K562 (cell line): Measurements from ENCODE around the gene SH3BP4. TPM values are rescaled to one million over a fixed set of nuclear protein-coding genes. Genes with fewer than 3 reads are reported as not detected.

Experiments
- ATAC-seq: fragments of 200-7000 bp; cut with Tn5 transposase; 3 replicates; pipeline ENCODE4 v1.9.1; 2020; ENCODE audit warnings: moderate library complexity
- BruUV-seq: library from RNA; stranded (reverse); fragments of 400-500 nt; replicated peaks from 2 replicates; lab custom pipeline; 2021; lab: Mats Ljungman, UMichigan
- CTCF ChIA-PET: fragments of 300-600 bp; formaldehyde crosslinking; extraction: SDS; loops from one replicate; lab custom pipeline; 2021; ENCODE audit warnings: low intra/inter-chr PET ratio; lab: Yijun Ruan, JAX
- POLR2A ChIA-PET: fragments of 300-600, 350-650 bp; sonication (Branson Sonifier 250); formaldehyde crosslinking; extraction: SDS; loops from one replicate; lab custom pipeline; 2021; ENCODE audit warnings: antibody characterized with exemption, inconsistent platforms; lab: Yijun Ruan, JAX
- DNase-seq, 4 experiments: peaks; one replicate each; pipeline versions ENCODE4 v3.0.0 to v3.0.0-alpha.2; 2011 to 2018; ENCODE audit warnings: low spot score in 3 of 4, mixed read lengths in 3 of 4; ENCODE audit errors: extremely low read depth in 1 of 4
- FAIRE-seq: peaks from 2 replicates; lab custom pipeline; 2011; peaks lifted over from hg19 to GRCh38; lab: Jason Lieb, UNC
- H2AFZ ChIP-seq: 2 replicates; pipeline ENCODE4 v1.6.0; 2011; ENCODE audit warnings: low read depth, low read length, control low read depth, inconsistent platforms
- H3K27ac ChIP-seq: fragments of 200-600 bp; 3 replicates; pipeline ENCODE4 v1.8.0; 2011; ENCODE audit warnings: low read depth, mild to moderate bottlenecking, control low read depth, inconsistent platforms, low read length, moderate library complexity, mixed read lengths; ENCODE audit errors: extremely low read depth
- H3K27me3 ChIP-seq, 2 experiments: fragments of 300-600 bp in 1 of 2; 2 replicates in 1 of 2; 3 replicates in 1 of 2; pipeline versions ENCODE4 v1.6.0 to v1.8.0; 2011; ENCODE audit warnings: inconsistent platforms in 2 of 2, low read length in 2 of 2, mild to moderate bottlenecking in 1 of 2, mixed read lengths in 1 of 2, moderate library complexity in 1 of 2; ENCODE audit not compliant: control insufficient read depth in 2 of 2, insufficient read depth in 2 of 2
- H3K36me3 ChIP-seq: fragments of 300-600 bp; 3 replicates; pipeline ENCODE4 v1.8.0; 2011; ENCODE audit warnings: mild to moderate bottlenecking, low read length, inconsistent platforms; ENCODE audit not compliant: control insufficient read depth, insufficient read depth
- H3K4me1 ChIP-seq, 2 experiments: fragments of 200-600 bp in 1 of 2; replicated peaks in 1 of 2; 2 replicates in 1 of 2; 3 replicates in 1 of 2; pipeline versions ENCODE4 v1.5.1 to v1.8.0; 2011; ENCODE audit warnings: inconsistent platforms in 2 of 2, low read length in 2 of 2, mild to moderate bottlenecking in 1 of 2, mixed read lengths in 1 of 2, moderate library complexity in 1 of 2; ENCODE audit not compliant: control insufficient read depth in 2 of 2, insufficient read depth in 2 of 2
- H3K4me2 ChIP-seq: 2 replicates; pipeline ENCODE4 v1.6.1; 2011; ENCODE audit warnings: low read length, control low read depth, inconsistent platforms, mixed read lengths; ENCODE audit not compliant: insufficient read depth
- H3K4me3 ChIP-seq: fragments of 200-600 bp; sonication (generic), shearing (Covaris generic); 2 replicates; pipeline ENCODE4 v1.5.1; 2016; ENCODE audit warnings: control low read depth, inconsistent platforms
- H3K79me2 ChIP-seq: fragments of 200-600 bp; 3 replicates; pipeline ENCODE4 v1.8.0; 2011; ENCODE audit warnings: low read length, inconsistent platforms; ENCODE audit not compliant: control insufficient read depth, insufficient read depth
- H3K9ac ChIP-seq, 2 experiments: 2 replicates each; pipeline versions ENCODE4 v1.6.0 to v1.6.1; 2011; ENCODE audit warnings: low read depth in 2 of 2, low read length in 2 of 2, control low read depth in 1 of 2, inconsistent platforms in 1 of 2, mild to moderate bottlenecking in 1 of 2, mixed read lengths in 1 of 2; ENCODE audit not compliant: insufficient read depth in 1 of 2
- H3K9me1 ChIP-seq: one replicate; pipeline ENCODE4 v1.6.0; 2011; ENCODE audit warnings: inconsistent platforms, mild to moderate bottlenecking, low read length, moderate library complexity; ENCODE audit not compliant: control insufficient read depth, insufficient read depth
- H3K9me3 ChIP-seq: replicated peaks from 2 replicates; pipeline ENCODE4 v1.5.1; 2011; ENCODE audit warnings: low read depth, low read length, inconsistent platforms; ENCODE audit not compliant: control insufficient read depth, insufficient read depth
- H4K20me1 ChIP-seq: replicated peaks from 2 replicates; pipeline ENCODE4 v1.6.1; 2011; ENCODE audit warnings: low read length, inconsistent platforms, mixed read lengths; ENCODE audit not compliant: control insufficient read depth, insufficient read depth
- BRF1 ChIP-seq: IDR thresholded peaks from 3 replicates; pipeline ENCODE4 v1.6.1; 2011; ENCODE audit warnings: borderline replicate concordance, mild to moderate bottlenecking; ENCODE audit not compliant: insufficient read length; ENCODE audit errors: extremely low read depth
- CEBPB ChIP-seq: fragments of 450-650 bp; IDR thresholded peaks from 2 replicates; pipeline ENCODE4 v1.6.1; 2016; ENCODE audit warnings: missing genetic modification characterization, missing compliant biosample characterization
- DIDO1 ChIP-seq: fragments of 450-650 bp; IDR thresholded peaks from 2 replicates; pipeline ENCODE4 v1.6.1; 2016; ENCODE audit warnings: low read depth, missing biosample characterization, missing genetic modification characterization
- DNMT1 ChIP-seq: fragments of 450-650 bp; IDR thresholded peaks from 2 replicates; pipeline ENCODE4 v1.6.1; 2016; ENCODE audit warnings: antibody characterized with exemption, mild to moderate bottlenecking
- FOXM1 ChIP-seq, 2 experiments: fragments of 450-650 bp in 1 of 2; sonication (generic) in 1 of 2; formaldehyde crosslinking in 1 of 2; IDR thresholded peaks; 2 replicates each; pipeline versions ENCODE4 v1.6.1 to v1.9.0; 2017 to 2022; ENCODE audit warnings: low read depth in 2 of 2, mild to moderate bottlenecking in 2 of 2, missing genetic modification reagents in 1 of 2, moderate library complexity in 1 of 2
- IRF1 ChIP-seq: sonication (generic); formaldehyde crosslinking; IDR thresholded peaks from 2 replicates; pipeline ENCODE4 v1.8.0; 2022; ENCODE audit warnings: missing genetic modification reagents, mild to moderate bottlenecking, borderline replicate concordance
- KLF1 ChIP-seq: fragments of 450-650 bp; IDR thresholded peaks from 2 replicates; pipeline ENCODE4 v1.6.1; 2016; ENCODE audit warnings: missing genetic modification characterization, missing compliant biosample characterization
- SLC30A9 ChIP-seq: fragments of 250-450 bp; sonication (Bioruptor Pico); IDR thresholded peaks from 2 replicates; pipeline ENCODE4 v1.8.0; 2022; ENCODE audit warnings: mild to moderate bottlenecking, moderate library complexity
- SREBF1 ChIP-seq: fragments of 150-350 bp; IDR thresholded peaks from 2 replicates; pipeline ENCODE4 v1.6.1; 2014; ENCODE audit warnings: antibody characterized with exemption, low read depth, low read length, borderline replicate concordance
- XRCC4 ChIP-seq: IDR thresholded peaks from one replicate; pipeline ENCODE4 v1.6.1; 2011; ENCODE audit not compliant: insufficient read depth, insufficient read length; ENCODE audit errors: extremely low read depth
- ZNF431 ChIP-seq: sonication (generic); formaldehyde crosslinking; IDR thresholded peaks from 2 replicates; pipeline ENCODE4 v1.8.0; 2022; ENCODE audit warnings: mild to moderate bottlenecking, missing genetic modification reagents
- ZNF668 ChIP-seq: fragments of 250-450 bp; sonication (Bioruptor Pico); IDR thresholded peaks from 2 replicates; pipeline ENCODE4 v1.8.0; 2022; ENCODE audit warnings: mild to moderate bottlenecking, inconsistent platforms
- ZNF77 ChIP-seq: fragments of 250-450 bp; sonication (Bioruptor Pico); IDR thresholded peaks from 2 replicates; pipeline ENCODE4 v1.5.0; 2020
- WGBS: fragments of 100-300 bp; shearing (Covaris generic); methylation state at CpG from one replicate; pipeline ENCODE4 v1.1.6; 2016; ENCODE audit warnings: low coverage, mixed read lengths; ENCODE audit not compliant: insufficient coverage; ENCODE audit errors: missing lambda C conversion rate; 5-methylcytosine and 5-hydroxymethylcytosine counted together
- in situ Hi-C: fragments of 300-500 bp; cut with MboI; formaldehyde crosslinking; loops from 4 replicates; pipeline ENCODE4 v1.15.0; 2018; ENCODE audit warnings: inconsistent platforms, mixed read lengths
- intact Hi-C: fragments of 100-400 bp; cut with micrococcal nuclease; formaldehyde crosslinking; loops from 2 replicates; pipeline ENCODE4 v1.14.2; 2022
- polyA plus RNA-seq, 8 experiments: library from polyadenylated mRNA; depleted of rRNA in 4 of 8; stranded (reverse) in 5 of 8; unstranded in 3 of 8; fragments of >200 nt; fragmentation: Nextera tagmentation in 2 of 8; fragmentation: Illumina TruSeq in 1 of 8; extraction: Ambion mirVana in 2 of 8; extraction: Trizol in 1 of 8; gene quantifications; 2 replicates each; pipeline versions ENCODE4 v1.2.1 to v1.2.3, GENCODE V29; 2011 to 2014; ENCODE audit warnings: inconsistent platforms in 1 of 8, missing spikeins in 1 of 8
- total RNA-seq, 7 experiments: library from RNA; depleted of rRNA in 6 of 7; stranded (reverse); fragments of >200 nt in 6 of 7; fragmentation: Illumina TruSeq in 2 of 7; extraction: Trizol in 2 of 7; gene quantifications; 2 replicates each; pipeline versions ENCODE4 v1.2.1 to v1.2.3, GENCODE V29; 2011 to 2021; ENCODE audit warnings: low replicate concordance in 1 of 7
- TF ChIP-seq, protein P1 (sequence below): fragments of 250-450 bp; sonication (Bioruptor Pico); IDR thresholded peaks from 2 replicates; pipeline ENCODE4 v1.4.0; 2020

Gene SH3BP4
- total and polyA plus RNA-seq, 9 of the 15 experiments (the other 6 are each of a cell fraction or from before 2014, with no cell fraction given), result 0.03 to 0.28 (median 0.27) TPM; not detected in 6

DNA sequence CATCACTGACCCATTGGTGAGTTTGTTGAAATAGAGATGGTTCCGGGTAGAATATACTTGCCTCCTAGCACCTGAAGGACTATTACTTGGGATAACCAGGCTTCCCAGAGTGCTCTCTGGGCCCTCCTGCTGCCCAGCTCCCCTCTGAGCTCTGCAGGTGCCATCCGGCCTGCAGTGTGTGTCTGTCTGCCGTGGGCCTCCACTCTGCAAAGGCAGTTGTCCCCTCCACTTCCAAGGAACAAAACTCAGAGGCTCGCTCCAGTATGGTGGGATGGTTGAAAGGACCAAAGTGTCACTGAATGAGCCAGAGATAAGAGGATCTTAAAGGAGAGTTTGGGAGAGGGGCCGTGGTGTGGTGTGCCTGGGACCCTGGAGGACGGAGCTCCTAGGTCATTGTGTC lies 57.3 kb downstream of the SH3BP4 start:
- in situ Hi-C loops (no loop called here), intact Hi-C loops (no loop called here)
- Histone ChIP-seq H3K9me1 (no peaks in the 10 kb centered on the region), H4K20me1 (no peaks in the 10 kb centered on the region), H3K27ac (no peak overlapping the region), H3K4me2 (no peak overlapping the region), H3K9me3 (no peaks in the 10 kb centered on the region), H2AFZ (no peak overlapping the region), H3K9ac (no peak overlapping the region), H3K4me1 (no peaks in the 10 kb centered on the region)
- ChIA-PET CTCF (no interaction called here), POLR2A (interaction anchor here (0.7 kb wide), 1 partner anchor 655 kb away, joined by 4 read pairs; no protein-coding TSS in a partner anchor)
- ATAC-seq (no peak), FAIRE-seq (no peak)
- WGBS, result 0% methylated on average over 5 of the region's 6 CpGs
- TF ChIP-seq ZNF668 (CRISPR knock-in tag) (no peak), KLF1 (tag) (no peak)
- TF ChIP-seq, all 486 proteins: peak for 0
- no TSS peak for BruUV-seq
- Histone ChIP-seq H3K36me3 (no peaks in the 10 kb centered on the region), H3K4me3 (no peak overlapping the region), H3K27me3 (peaks cover 0 to 38% of the 10 kb centered on the region in 2 experiments; a peak in 2 of 5 replicates), H3K79me2 (no peaks in the 10 kb centered on the region)
- no peak for DNase-seq

DNA sequence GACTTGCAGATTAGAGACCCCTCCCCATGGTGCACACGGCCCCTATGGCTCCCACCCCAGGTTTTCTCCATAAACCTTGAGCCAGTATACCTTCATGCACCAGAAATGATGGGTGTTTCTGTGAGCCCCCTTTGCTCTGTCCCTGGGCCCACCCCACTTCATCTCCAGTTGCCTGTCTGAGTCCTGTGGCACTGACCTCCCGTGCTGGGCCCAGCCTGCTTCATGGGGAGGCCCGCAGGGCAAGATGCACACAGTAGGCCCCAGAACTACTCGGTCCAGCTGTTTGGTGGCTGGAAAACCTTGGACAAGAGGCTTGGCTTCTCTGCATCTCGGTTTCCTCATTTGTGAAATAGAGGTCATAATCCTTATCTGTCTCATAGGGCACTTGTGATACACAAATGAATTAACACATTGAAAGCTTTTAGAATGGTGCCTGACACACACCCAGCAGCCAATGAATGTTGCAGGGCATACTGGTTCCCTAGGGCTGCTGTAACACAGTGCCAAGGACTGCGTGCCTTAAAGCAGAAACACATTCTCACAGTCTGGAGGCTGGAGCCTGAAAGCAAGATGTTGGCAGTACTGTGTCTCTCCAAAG lies 58.4 kb downstream of the SH3BP4 start:
- ChIA-PET POLR2A (no interaction called here), CTCF (no interaction called here)
- FAIRE-seq (no peak), ATAC-seq (no peak), DNase-seq (no peak)
- Histone ChIP-seq H3K4me2 (no peak overlapping the region), H3K27me3 (peaks cover 0 to 40% of the 10 kb centered on the region in 2 experiments; a peak in 2 of 5 replicates), H3K79me2 (no peaks in the 10 kb centered on the region), H3K9me3 (no peaks in the 10 kb centered on the region), H3K9me1 (no peaks in the 10 kb centered on the region), H3K27ac (no peak overlapping the region), H3K4me3 (no peak overlapping the region), H2AFZ (no peak overlapping the region), H3K9ac (no peak overlapping the region), H4K20me1 (no peaks in the 10 kb centered on the region), H3K4me1 (no peaks in the 10 kb centered on the region), H3K36me3 (no peaks in the 10 kb centered on the region)
- no TSS peak for BruUV-seq
- 0% methylated on average over 5 of the region's 6 CpGs for WGBS
- in situ Hi-C loops, result no loop called here
- intact Hi-C loops, result no loop called here
- no peak for TF ChIP-seq BRF1
- TF ChIP-seq DNMT1, result no peak
- TF ChIP-seq, protein P1, sequence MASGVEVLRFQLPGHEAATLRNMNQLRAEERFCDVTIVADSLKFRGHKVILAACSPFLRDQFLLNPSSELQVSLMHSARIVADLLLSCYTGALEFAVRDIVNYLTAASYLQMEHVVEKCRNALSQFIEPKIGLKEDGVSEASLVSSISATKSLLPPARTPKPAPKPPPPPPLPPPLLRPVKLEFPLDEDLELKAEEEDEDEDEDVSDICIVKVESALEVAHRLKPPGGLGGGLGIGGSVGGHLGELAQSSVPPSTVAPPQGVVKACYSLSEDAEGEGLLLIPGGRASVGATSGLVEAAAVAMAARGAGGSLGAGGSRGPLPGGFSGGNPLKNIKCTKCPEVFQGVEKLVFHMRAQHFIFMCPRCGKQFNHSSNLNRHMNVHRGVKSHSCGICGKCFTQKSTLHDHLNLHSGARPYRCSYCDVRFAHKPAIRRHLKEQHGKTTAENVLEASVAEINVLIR (CRISPR knock-in tag), result no peak
- no peak for TF ChIP-seq CEBPB (tag)
- TF ChIP-seq ZNF431 (CRISPR knock-in tag), result no peak
- TF ChIP-seq FOXM1 (IDR thresholded peaks at IDR 0.05; ENCODE audit: low read depth), result no peak
- no peak for TF ChIP-seq FOXM1 (CRISPR knock-in tag; IDR thresholded peaks at IDR 0.05; ENCODE audit: low read depth)
- TF ChIP-seq ZNF77 (CRISPR knock-in tag), result no peak
- TF ChIP-seq SREBF1, result no peak
- no peak for TF ChIP-seq IRF1 (CRISPR knock-in tag)
- no peak for TF ChIP-seq DIDO1 (tag)
- no peak for TF ChIP-seq SLC30A9 (CRISPR knock-in tag)
- no peak for TF ChIP-seq XRCC4
